D341Med (cell line): ENCODE results near the gene DUSP2.

Experiments used
- DNase-seq: peaks from one replicate; pipeline ENCODE4 v3.0.0; 2012; ENCODE audit warnings: low spot score

DUSP2 gene, protein sequence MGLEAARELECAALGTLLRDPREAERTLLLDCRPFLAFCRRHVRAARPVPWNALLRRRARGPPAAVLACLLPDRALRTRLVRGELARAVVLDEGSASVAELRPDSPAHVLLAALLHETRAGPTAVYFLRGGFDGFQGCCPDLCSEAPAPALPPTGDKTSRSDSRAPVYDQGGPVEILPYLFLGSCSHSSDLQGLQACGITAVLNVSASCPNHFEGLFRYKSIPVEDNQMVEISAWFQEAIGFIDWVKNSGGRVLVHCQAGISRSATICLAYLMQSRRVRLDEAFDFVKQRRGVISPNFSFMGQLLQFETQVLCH

DNA sequence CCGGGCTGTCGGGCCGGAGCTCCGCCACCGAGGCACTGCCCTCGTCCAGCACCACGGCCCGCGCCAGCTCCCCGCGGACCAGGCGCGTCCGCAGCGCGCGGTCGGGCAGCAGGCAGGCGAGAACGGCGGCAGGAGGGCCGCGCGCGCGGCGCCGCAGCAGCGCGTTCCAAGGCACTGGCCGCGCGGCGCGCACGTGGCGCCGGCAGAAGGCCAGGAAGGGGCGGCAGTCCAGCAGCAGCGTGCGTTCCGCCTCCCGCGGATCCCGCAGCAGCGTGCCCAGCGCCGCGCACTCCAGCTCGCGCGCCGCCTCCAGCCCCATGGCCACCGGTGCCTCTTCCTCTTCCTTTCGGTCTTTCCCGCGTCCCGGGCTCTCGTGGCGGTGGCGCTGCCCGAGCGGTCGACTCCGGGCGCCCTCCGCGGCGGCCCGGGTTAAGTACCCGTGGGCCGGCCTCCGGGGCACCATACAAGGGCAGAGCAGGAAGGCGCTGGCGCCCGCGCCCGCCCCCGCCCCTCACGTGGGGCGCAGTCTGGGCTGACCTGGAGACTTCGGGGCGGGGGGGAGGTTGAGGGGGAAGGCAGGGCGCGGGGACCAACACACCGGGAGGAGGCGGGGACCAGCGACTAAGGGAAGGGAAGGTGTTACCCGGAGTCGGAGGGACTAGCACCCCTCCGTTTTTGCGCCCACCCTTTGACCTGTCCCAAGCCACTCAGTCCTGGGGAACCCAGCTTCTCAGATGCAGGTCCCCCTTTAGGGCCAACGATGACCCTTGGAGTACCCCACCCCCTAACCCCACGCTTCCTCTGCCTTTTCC is at the start of gene DUSP2:
DUSP2 (minus strand) TSS at position 405 of the 812 bp plus-strand sequence; CDS start at position 319, 86 bp downstream.
- peak; percentile 91 for DNase-seq

DNA sequence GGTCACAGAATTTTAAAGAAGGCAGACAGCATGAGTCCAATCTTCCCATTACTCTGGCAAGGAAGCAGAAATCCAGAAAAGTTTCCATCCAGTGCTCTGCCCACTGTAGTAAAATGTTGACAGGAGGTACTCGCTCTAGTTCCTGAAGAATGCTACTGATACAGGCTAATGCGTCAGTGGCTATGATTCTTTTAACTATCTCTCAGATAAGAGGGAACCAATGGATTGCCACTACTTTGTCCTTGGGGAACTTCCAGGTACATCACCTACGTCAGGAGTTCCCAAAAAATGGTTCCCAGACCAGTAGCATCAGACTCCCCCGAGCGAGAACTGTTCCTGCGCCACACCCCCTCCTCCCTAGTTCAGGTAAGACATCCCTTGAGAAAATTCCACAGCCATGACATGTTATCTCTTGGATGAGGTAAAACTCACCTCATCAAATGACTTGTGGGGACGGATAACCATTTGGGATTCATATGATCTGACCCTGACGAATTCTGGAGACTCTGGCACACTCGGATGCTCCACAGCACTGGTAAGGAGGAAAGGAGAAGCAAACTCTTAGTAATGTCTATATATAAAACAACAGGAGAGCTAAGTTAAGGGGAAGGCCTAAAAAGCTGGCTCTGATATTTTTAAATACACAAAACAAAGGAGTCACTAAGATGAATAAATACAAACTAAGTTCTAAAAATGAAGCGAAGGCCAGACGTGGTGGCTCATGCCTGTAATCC is 46.9 kb upstream of the DUSP2 start:
- DNase-seq, result no peak

DNA sequence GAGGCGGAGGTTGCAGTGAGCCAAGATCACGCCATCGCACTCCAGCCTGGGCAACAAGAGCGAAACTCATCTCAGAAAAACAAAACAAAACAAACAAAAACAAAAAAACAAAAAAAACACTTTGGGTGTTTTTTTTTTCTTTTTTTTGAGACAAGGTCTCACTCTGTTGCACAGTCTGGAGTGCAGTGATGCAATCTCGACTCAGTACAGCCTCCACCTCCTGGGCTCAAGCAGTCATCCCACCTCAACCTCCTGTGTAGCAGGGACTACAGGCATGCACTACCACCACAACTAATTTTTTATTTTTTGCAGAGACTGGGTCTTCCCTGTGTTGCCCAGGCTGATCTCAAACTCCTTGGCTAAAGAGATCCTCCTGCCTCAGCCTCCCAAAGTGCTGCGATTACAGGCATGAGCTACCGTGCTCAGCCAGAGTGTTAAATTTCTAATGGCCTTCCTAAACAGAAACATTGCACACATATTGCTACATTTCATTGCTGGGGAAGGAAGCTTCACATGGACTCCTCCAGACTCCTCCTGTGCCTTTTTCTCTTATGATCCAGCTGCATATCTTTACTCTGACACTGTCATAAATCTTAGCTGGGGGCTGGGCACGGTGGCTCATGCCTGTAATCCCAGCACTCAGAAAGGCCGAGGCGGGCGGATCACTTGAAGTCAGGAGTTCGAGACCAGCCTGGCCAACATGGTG is 43.7 kb upstream of the DUSP2 start:
- DNase-seq, result no peak

DNA sequence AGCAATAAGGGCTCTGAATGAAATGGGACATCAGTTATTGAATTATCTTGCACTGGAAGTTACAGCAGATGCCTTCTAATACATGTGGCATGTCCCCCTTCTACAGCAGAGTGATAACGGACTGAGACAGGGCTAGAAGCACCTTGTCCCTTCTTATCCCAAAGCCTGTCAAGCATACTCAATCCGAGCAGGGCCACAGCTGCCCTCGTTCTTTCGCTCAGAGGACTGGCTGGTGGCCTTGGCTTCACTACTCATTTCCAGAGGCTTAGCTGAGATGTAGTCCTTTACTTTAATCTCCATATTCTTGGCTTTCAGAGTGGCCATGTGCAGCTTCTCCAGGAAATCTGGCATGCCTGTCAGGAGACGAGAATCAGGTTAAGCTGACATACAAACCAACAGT is 41.3 kb upstream of the DUSP2 start:
- no peak for DNase-seq

DNA sequence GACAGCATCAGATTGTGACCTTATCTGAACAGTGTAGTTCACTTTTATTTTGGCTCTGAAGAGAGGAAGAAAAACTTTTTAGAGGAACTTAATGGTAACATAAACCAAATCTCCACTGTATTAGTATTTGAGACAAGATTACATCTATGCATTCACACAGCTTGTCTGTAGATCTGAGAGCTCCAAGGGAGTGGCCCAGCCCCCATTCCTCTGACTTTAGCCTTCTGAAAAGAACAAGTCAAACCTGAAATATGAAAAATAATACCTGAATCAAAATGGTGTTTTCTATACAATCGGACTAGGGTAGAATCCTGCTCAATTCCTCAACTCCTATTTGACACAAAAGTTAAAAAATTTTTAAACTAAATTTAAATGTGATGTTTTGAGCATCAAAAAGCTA is 40.3 kb upstream of the DUSP2 start:
- no peak for DNase-seq

DNA sequence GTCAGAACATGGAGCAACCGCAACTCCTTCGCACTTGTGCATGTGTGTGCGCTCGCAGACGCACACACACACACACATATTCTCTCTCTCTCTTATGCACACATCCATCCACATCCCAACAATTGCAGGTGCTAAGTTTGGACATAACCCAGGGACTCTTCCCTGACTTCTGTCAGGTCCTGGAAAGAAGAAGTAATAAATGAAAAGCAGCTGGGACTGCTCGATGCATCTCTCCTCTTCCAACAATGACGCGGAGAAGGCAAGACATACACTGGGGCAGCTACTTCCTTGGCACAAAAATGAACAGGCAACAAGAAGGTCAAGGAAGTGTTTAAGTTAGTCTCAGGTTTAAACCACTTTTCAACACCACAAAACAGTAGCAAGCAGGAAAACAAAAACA is 39.7 kb upstream of the DUSP2 start:
- no peak for DNase-seq

DNA sequence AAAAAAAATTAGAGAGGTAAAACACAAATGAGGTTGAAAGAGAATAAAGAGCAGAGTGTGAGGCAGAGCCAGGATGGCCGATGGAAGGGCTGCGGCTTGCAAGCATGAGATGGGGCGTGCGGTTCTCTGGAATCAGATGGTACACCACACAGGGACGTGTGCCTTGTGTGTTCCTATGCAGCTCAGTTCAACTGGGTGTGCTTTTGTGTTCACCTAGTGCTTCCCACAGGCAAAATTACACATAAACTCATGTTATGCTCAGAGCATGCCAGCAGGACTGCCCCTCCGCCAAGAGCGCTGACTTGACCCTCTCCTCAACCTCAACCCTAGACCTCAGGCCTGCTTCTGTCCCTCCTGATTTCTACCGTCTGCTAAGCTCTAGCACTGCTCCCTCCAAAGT is 38.9 kb upstream of the DUSP2 start:
- no peak for DNase-seq

DNA sequence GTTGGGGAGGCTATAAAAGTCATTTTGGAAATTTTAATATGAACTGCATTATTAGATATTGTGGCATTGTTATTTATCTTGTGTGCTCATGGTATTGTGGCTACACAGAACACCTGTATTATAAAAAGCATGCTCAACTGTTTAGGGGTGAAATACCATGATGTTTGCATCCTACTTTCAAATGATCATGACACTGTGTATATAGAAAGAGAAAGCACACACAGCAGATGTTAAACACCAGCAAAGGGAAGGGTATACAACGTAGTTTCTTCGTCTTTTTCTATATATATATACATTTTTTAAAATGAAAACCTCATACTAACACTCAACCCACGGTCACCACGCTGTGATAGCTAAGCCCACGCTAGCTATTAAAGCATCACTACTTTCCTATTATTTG is 36.3 kb upstream of the DUSP2 start:
- no peak for DNase-seq

DNA sequence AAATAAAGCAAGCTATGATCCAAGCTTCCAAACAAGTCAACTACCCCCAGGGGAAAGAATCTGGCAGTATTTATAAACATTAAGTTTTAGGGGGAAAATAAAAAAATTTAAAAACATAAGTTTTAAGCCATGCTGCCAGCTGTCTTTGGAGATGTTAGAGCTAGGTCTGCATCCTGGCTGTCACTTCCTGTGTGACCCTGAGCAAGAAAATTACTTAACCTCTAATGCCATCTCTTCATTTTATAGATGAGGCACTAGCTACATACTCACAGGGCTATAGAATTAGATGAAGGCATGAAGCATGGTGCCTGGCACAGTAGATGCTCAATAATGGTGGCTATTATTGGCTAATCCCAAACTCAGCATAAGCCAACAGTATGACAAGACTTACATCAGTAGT is 35.3 kb upstream of the DUSP2 start:
- DNase-seq, result no peak

DNA sequence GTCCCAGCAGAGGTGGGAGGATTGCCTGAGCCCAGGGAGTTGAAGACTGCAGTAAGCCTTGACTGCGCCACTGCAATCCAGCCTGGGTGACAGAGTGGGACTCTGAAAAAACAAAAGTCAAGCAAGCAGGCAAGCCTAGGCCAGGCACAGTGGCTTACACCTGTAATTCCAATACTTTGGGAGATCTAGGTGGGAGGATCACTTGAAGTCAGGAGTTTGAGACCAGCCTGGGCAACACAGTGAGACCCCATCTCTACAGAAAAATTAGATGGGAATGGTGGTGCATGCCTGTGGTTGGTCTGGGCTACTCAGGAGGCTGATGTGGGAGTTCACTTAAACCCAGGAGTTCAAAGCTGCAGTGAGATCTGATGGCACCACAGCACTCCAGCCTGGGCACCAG is 34.8 kb upstream of the DUSP2 start:
- no peak for DNase-seq

DNA sequence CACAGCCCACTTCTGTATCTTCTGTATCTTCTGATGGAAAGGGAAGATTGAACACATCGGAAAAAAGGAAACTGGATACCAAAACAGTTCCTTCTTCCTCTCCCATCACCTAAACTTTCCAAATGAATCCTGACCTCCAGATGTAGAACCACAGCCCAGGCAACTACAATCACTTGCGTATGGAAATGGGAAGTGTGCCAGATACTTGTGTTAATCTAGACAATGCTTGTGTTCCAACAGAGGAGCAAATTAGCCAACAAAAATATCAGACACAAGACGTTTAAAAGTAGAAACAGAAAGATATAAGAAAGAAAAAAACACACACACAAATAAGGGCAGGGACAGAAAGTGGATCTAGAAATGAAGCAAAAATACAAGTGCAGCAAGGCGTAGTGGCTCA is 31.4 kb upstream of the DUSP2 start:
- no peak for DNase-seq

DNA sequence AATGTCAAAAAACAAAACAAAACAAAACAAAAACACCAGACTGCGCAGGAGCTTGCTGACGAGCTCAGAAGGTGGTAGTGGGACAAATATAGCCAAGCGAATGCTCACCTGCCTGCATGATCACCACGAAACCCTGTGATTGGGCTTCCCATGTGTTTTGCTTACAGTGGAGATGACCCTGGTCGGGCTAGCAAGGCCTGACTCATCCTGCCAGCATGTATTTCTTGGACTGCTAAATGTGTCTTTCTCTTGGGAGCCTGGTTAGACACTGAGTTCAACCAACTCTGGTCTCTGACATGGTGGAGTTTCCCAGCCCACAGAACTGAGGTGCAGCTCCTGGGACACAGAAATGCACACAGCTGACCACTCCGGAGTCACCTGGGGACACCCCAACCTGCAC is 30.7 kb upstream of the DUSP2 start:
- DNase-seq, result no peak

DNA sequence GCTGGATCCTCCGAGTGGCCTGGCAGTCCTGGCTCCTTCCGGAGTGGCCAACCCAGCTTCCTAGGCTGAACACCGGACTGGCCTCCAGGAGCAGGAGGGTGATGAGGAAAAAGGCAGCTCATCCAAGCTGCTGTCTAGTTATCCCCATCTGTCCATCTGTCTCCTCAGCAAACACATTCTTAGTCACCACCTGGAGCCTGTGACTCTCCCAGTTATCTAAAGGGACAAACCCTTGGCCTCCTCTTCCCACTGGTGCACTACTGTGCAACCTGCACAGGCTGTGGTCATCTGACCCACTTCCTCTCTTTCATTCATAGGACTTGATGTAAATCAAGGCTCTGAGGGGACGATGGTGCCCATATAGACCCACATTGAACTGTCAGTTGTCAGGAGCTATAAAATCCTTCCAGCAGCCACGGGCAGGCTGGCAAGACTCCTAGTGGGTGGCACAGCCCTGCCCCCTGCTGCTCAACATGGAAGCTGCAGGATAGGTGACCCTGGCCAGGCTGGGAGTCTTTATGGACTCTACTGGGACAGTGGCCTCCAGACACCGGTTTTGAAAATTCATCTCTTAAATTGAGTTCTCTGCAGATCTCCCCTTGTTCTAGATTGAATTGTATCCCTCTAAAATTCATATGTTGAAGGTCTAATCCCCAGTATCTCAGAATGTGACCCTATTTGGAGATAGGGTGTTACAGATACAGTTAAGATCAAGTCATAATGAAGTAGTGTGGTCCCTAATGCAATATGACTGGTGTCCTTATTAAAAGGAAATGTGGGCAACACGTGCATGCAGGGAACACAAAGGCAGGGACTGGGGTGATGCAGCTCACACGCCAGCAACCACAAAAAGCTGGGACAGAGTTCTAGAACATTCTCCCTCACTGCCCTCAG is 29.3 kb upstream of the DUSP2 start:
- peak; percentile 88 for DNase-seq

DNA sequence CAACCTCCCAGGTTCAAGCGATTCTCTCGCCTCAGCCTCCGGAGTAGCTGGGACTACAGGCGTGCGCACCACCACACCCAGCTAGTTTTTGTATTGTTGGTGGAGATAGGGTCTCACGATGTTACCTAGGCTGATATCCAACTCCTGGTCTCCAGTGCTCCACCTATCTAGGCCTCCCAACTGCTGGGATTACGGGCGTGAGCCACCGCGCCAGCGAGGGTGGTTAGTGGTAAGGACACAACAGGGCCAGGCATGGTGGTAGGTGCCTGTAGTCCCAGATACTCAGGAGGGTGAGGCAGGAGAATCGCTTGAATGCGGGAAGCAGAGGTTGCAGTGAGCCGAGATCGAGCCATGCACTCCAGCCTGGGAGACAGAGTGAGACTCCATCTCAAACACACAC is 26.6 kb upstream of the DUSP2 start:
- no peak for DNase-seq

DNA sequence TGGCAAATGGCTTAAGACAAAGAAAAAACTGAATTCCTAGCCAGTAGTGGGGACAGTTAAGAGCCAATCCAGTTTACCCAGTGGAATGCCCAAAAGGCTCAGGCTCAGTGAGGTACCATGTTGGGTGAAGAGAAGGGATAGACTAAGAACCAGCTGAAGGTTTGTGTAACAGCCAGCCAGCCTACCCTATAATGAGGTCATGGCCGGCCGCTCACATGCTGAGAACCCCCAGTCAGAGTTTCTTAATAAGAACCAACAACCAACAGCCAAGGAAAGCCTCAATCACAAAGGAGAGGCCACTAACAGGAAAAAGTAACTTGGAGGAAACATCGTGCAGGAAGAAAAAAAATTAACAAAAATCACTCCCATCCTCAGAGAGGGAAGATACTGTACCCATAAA is 25.4 kb upstream of the DUSP2 start:
- no peak for DNase-seq

DNA sequence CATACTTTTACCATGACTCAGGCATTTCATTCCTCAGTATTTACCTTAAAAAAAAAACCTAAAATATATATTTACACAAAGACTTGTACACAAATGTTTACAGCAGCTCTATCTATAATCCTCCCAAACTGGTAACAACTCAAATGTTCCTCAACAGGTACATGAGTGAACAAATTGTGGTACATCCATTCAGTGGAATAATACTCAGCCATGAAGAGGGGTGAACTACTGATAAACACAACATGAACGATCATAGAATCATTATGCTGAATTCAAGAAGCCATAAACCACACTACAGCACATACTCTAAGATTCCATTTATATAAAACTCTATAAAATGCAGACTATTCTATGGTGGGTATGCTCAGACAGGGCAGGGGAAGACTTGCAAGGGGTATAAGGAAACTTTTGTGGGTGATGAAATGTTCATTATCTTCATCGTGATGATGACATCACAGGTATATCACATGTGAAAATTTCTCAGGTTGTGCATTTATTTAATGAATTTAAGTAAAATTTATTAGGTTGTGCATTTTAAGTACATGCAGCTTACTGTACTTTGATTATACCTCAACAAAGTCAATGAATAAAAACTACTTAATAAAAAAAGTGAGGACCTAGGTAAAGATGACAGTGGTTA is 24.7 kb upstream of the DUSP2 start:
- DNase-seq, result no peak

DNA sequence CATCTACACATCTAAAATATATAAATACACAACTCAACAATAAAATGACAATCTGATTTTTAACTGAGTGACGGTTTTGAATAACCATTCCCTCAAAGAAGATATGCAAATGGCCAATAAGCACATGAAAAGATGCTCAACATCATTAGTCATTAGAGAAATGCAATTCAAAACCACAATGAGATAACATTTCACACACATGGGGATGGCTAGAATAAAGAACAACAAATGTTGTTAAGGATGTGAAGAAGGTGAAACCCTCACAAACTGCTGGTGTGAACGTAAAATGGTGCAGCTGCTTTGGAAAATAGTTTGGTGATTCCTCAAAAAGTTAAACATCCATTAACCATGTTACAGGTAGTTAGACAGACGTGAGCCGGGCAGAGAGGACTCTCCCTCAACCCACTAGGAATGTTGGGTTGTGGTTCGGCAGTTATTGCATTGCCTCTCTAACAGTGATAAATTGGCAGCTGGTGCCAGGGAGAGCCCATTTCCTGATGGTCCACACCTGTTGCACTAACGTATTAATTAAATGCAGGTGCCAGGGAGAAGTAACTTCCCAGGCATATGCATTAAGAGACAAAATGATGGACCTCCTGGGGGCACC is 22.3 kb upstream of the DUSP2 start:
- DNase-seq, result no peak

DNA sequence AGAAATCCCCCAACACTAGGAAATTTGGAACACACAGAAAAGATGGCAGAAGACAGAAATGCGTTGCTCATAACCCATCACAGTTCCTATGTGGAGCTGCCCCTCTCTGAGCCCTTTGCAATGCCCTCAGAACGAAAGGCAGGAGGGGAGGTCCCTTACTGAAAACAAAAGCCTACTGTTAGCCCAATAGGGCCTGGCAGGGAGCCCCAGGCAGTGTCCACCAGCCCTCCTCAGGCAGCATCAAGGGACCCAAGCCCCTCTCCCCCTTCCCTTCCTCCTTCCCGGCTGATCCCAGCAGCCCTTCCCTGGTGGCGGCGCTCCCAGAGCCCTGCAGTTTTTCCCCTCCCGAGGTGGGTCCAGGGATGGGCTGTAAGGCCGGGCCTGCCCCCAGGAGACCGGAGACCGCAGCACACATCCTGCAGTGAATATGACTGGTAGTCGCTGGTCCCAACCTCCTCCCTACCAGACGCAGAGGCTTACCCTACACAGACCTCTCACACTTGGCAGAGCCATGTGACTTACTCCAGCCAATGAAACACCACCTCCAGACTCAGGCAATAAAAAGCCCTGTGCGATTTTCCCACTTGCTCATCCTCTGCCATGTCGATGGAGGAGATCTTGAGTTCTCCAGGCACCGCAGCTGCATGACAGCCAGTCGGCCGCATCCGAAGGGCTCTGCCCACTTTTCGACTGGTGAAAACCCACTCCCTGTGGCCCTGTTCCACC is 19.4 kb upstream of the DUSP2 start:
- DNase-seq, result no peak

DNA sequence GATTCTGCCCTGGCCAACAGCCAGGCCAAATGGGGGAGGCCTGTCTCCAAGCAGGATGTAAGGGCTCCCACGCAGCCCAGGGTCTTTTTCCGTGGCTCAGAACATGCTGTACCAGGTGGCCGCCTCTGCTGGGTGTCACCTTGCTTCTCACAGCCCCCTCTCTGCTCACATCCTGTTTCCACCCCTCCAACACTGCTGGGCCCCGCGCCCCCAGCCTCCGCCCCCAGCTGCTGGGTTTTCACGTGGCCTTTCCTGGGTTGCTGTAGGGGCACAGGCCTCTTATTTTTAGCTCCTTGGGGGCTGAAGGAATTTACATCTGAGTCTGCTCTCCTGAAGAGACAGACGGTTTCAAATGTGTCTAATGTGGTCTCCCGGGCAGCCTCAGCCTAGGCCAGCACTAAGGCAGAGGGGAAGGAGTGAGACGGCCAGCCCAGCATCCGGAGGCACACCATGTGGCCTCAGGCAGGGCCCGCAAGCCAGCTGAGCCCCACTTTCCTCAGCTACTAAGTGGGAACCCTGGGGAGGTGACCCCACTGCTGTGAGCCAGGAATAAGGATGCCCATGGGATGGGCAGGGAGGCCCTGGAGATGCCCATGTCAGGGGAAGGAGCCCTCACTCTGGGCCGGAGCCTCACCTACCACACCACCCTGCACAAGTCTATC is 18.7 kb upstream of the DUSP2 start:
- DNase-seq, result no peak
